Pancreas (tissue), 10 donors: Measurements from ENCODE around the gene ADD2. TPM values are rescaled to one million over a fixed set of nuclear protein-coding genes. Genes with fewer than 3 reads are reported as not detected.
A peak's percentile ranks its signal among the peaks of the same experiment; 100 is the strongest.

ENCODE experiments used
- ATAC-seq, 4 donors: fragments of 200-7000 bp; cut with Tn5 transposase; one replicate each; pipeline versions ENCODE4 v1.8.0 to v1.9.1; 2020; ENCODE audit warnings: mild to moderate bottlenecking in 4 of 4, moderate library complexity in 4 of 4
- DNase-seq, 6 donors: peaks; one replicate each; pipeline ENCODE4 v3.0.0-alpha.2; 2020
- FAIRE-seq: peaks from 2 replicates; lab custom pipeline; 2012; peaks lifted over from hg19 to GRCh38; lab: Jason Lieb, UNC
- H3K27ac ChIP-seq, 4 donors: fragments of 200-600 bp; sonication (generic); 1 replicate in 3 of 4; 2 replicates in 1 of 4; pipeline versions ENCODE4 v1.5.0 to v1.8.0; 2020
- H3K27me3 ChIP-seq, 4 donors: fragments of 200-600 bp; one replicate each; pipeline ENCODE4 v1.8.0; 2021
- H3K36me3 ChIP-seq, 3 donors: fragments of 200-600 bp; sonication (generic) in 1 of 3; one replicate each; pipeline versions ENCODE4 v1.5.0 to v1.8.0; 2020 to 2021
- H3K4me1 ChIP-seq, 3 donors: fragments of 200-600 bp; one replicate each; pipeline ENCODE4 v1.8.0; 2021
- H3K4me3 ChIP-seq, 4 donors: fragments of 200-600 bp; sonication (generic) in 2 of 4; one replicate each; pipeline versions ENCODE4 v1.5.0 to v1.8.0; 2020 to 2021
- H3K9me3 ChIP-seq, 4 donors: fragments of 200-600 bp; one replicate each; pipeline ENCODE4 v1.8.0; 2021
- CTCF ChIP-seq, 4 donors: fragments of 200-600 bp; sonication (generic) in 3 of 4; IDR thresholded peaks; one replicate each; pipeline versions ENCODE4 v1.5.0 to v1.8.0; 2021; ENCODE audit warnings: antibody characterized with exemption in 4 of 4
- WGBS, 2 donors: extraction: QIAGEN DNeasy Blood & Tissue Kit; methylation state at CpG; one replicate each; pipeline ENCODE4 v1.1.7; 2013; 5-methylcytosine and 5-hydroxymethylcytosine counted together
- intact Hi-C, 3 donors: fragments of 100-400 bp; cut with DNase I; formaldehyde crosslinking; loops; one replicate each; pipeline versions ENCODE4 v1.11.1 to v1.14.2; 2022
- polyA plus RNA-seq, 2 donors: library from polyadenylated mRNA; stranded (reverse); fragments of 200-250 nt; gene quantifications; one replicate each; pipeline ENCODE4 v1.2.3, GENCODE V29; 2013
- total RNA-seq, 6 donors: library from RNA; stranded (reverse); fragmentation: NEBNext Ultra II Directional in 4 of 6; extraction: Animal tissue kit (Norgen Biotek cat#: 25700) in 4 of 6; gene quantifications; one replicate each; pipeline versions ENCODE4 v1.2.1 to v1.2.4, GENCODE V29; 2021 to 2023
- donor health status: healthy with polysubstance abuse.
- donor health status: DM: no; HTN: no; CAD: no; lungs with moderate emphysema.
- donor health status: DM: no; HTN: no; CAD: no.
- donor health status: control.
- donor health status: control.
- donor health status: Bipolar disorder and iron deficiency.
- donor health status: DM: yes; HTN: yes; CAD: no.
- donor health status: DM: no; HTN: no; CAD: no.
- donor health status: DM: no; HTN: no; CAD: no.
- donor health status: DM: yes; HTN: yes; CAD: no.

ADD2 gene
- total and polyA plus RNA-seq, 8 donors, result 0.38 to 5.5 (median 3.3) TPM

- FAIRE-seq, result no peak
- no peak for TF ChIP-seq CTCF (IDR thresholded peaks at IDR 0.05)
- Histone ChIP-seq H3K4me1 (no peaks in the 10 kb centered on the region), H3K4me3 (no peak overlapping the region), H3K36me3 (no peaks in the 10 kb centered on the region), H3K27me3 (no peaks in the 10 kb centered on the region), H3K27ac (no peak overlapping the region), H3K9me3 (no peaks in the 10 kb centered on the region)
- no peak for DNase-seq
- intact Hi-C loops, result no loop called here
- 68 to 75% methylated on average over 6 of the region's 6 CpGs for WGBS, 2 donors
- no peak for ATAC-seq
These were observed 148.0 kb downstream of the ADD2 start for GRCh38 chr2:70620020-70620419.

GRCh38 chr2:70619167-70619566 is 148.8 kb downstream of the ADD2 start:
- intact Hi-C loops, result loop anchor here in 1 of 3 donors (5.0 kb wide), 1 partner anchor 277 kb away; no protein-coding TSS in a partner anchor
- Histone ChIP-seq H3K27ac (no peak overlapping the region), H3K36me3 (no peaks in the 10 kb centered on the region), H3K9me3 (no peaks in the 10 kb centered on the region), H3K4me3 (no peak overlapping the region), H3K27me3 (no peaks in the 10 kb centered on the region), H3K4me1 (no peaks in the 10 kb centered on the region)
- WGBS, 2 donors, result 49 to 51% methylated on average over 3 of the region's 3 CpGs
- ATAC-seq (no peak), FAIRE-seq (no peak), DNase-seq (no peak)
- TF ChIP-seq CTCF (IDR thresholded peaks at IDR 0.05), result no peak

- Histone ChIP-seq H3K27ac (no peak overlapping the region), H3K36me3 (no peaks in the 10 kb centered on the region), H3K27me3 (no peaks in the 10 kb centered on the region), H3K4me3 (no peak overlapping the region), H3K9me3 (no peaks in the 10 kb centered on the region), H3K4me1 (no peaks in the 10 kb centered on the region)
- 77 to 78% methylated on average over 6 of the region's 6 CpGs for WGBS, 2 donors
- intact Hi-C loops, result loop anchor here in 1 of 3 donors (5.0 kb wide), 1 partner anchor 274 kb away; no protein-coding TSS in a partner anchor
- FAIRE-seq (no peak), ATAC-seq (peak in 3 of 4 donors; percentile 22 to 57 (median 29)), DNase-seq (peak in 1 of 6 donors; percentile 51)
- no peak for TF ChIP-seq CTCF (IDR thresholded peaks at IDR 0.05)
These were observed 151.8 kb downstream of the ADD2 start for GRCh38 chr2:70616168-70616694.

GRCh38 chr2:70615222-70615621 is 152.8 kb downstream of the ADD2 start:
- no peak for ATAC-seq
- Histone ChIP-seq H3K9me3 (no peaks in the 10 kb centered on the region), H3K4me1 (no peaks in the 10 kb centered on the region), H3K4me3 (no peak overlapping the region), H3K27me3 (no peaks in the 10 kb centered on the region), H3K27ac (no peak overlapping the region), H3K36me3 (no peaks in the 10 kb centered on the region)
- DNase-seq, result no peak
- FAIRE-seq, result no peak
- 55 to 58% methylated on average over 2 of the region's 2 CpGs for WGBS, 2 donors
- intact Hi-C loops, result loop anchor here in 1 of 3 donors (5.0 kb wide), 1 partner anchor 273 kb away; no protein-coding TSS in a partner anchor
- no peak for TF ChIP-seq CTCF (IDR thresholded peaks at IDR 0.05)

GRCh38 chr2:70613521-70613920 is 154.5 kb downstream of the ADD2 start:
- Histone ChIP-seq H3K4me3 (no peak overlapping the region), H3K9me3 (no peaks in the 10 kb centered on the region), H3K4me1 (no peaks in the 10 kb centered on the region), H3K27me3 (no peaks in the 10 kb centered on the region), H3K36me3 (no peaks in the 10 kb centered on the region), H3K27ac (no peak overlapping the region)
- ATAC-seq (no peak), FAIRE-seq (no peak), DNase-seq (no peak)
- intact Hi-C loops, result no loop called here
- no peak for TF ChIP-seq CTCF (IDR thresholded peaks at IDR 0.05)
- WGBS, 2 donors, result 73 to 75% methylated on average over 7 of the region's 7 CpGs
